B cell (primary cell): ENCODE measurements around the gene CRYGN.

ENCODE experiments used
- CTCF ChIP-seq: fragments of 200-600 bp; IDR thresholded peaks from one replicate; pipeline ENCODE4 v1.8.0; 2022; ENCODE audit warnings: antibody characterized with exemption, mild to moderate bottlenecking
- EZH2 ChIP-seq: IDR thresholded peaks from 2 replicates; pipeline ENCODE4 v1.6.1; 2012; ENCODE audit warnings: borderline replicate concordance, low read depth, mild to moderate bottlenecking, moderate library complexity, low read length; ENCODE audit not compliant: insufficient read depth, poor library complexity, severe bottlenecking

- no peak for TF ChIP-seq CTCF
- no peak for TF ChIP-seq EZH2
Measured at GRCh38 chr7:151384352-151384697, 55.6 kb downstream of the CRYGN start.
